GM08714 (cell line): ENCODE measurements around the gene CHN2.

ENCODE experiments used
- H3K4me3 ChIP-seq: fragments of 200-500 bp; sonication (Bioruptor generic); 2 replicates; pipeline ENCODE4 v1.5.1; 2014; ENCODE audit warnings: mild to moderate bottlenecking, low read length, inconsistent platforms
- ZNF274 ChIP-seq: IDR thresholded peaks from 2 replicates; pipeline ENCODE4 v1.6.1; 2012; ENCODE audit warnings: mild to moderate bottlenecking, low read depth, low read length

Gene CHN2

GRCh38 chr7:29431686-29432085 is 237.1 kb downstream of the CHN2 start:
- H3K4me3 ChIP-seq = no peak overlapping the region
- no peak for TF ChIP-seq ZNF274

GRCh38 chr7:29432721-29433120 is 238.1 kb downstream of the CHN2 start:
- TF ChIP-seq ZNF274 = no peak
- no peak overlapping the region for H3K4me3 ChIP-seq

- no peak for TF ChIP-seq ZNF274
- no peak overlapping the region for H3K4me3 ChIP-seq
Observed at GRCh38 chr7:29434380-29434768, 239.8 kb downstream of the CHN2 start.

GRCh38 chr7:29435167-29435566 is 240.6 kb downstream of the CHN2 start:
- TF ChIP-seq ZNF274 = no peak
- H3K4me3 ChIP-seq = no peak overlapping the region

- H3K4me3 ChIP-seq = no peak overlapping the region
- no peak for TF ChIP-seq ZNF274
Observed at GRCh38 chr7:29435902-29436301, 241.3 kb downstream of the CHN2 start.

GRCh38 chr7:29442146-29442545 is 247.6 kb downstream of the CHN2 start:
- no peak overlapping the region for H3K4me3 ChIP-seq
- no peak for TF ChIP-seq ZNF274

- no peak for TF ChIP-seq ZNF274
- no peak overlapping the region for H3K4me3 ChIP-seq
Observed at GRCh38 chr7:29443552-29443951, 249.0 kb downstream of the CHN2 start.

GRCh38 chr7:29444267-29444666 is 249.7 kb downstream of the CHN2 start:
- no peak for TF ChIP-seq ZNF274
- H3K4me3 ChIP-seq = no peak overlapping the region

GRCh38 chr7:29445736-29446135 is 251.2 kb downstream of the CHN2 start:
- no peak overlapping the region for H3K4me3 ChIP-seq
- TF ChIP-seq ZNF274 = no peak

GRCh38 chr7:29447828-29448227 is 253.3 kb downstream of the CHN2 start:
- TF ChIP-seq ZNF274 = no peak
- no peak overlapping the region for H3K4me3 ChIP-seq

- no peak for TF ChIP-seq ZNF274
- no peak overlapping the region for H3K4me3 ChIP-seq
Observed at GRCh38 chr7:29449569-29450260, 255.1 kb downstream of the CHN2 start.

GRCh38 chr7:29453021-29453420 is 258.4 kb downstream of the CHN2 start:
- no peak overlapping the region for H3K4me3 ChIP-seq
- no peak for TF ChIP-seq ZNF274

- no peak overlapping the region for H3K4me3 ChIP-seq
- no peak for TF ChIP-seq ZNF274
Observed at GRCh38 chr7:29454464-29454863, 259.9 kb downstream of the CHN2 start.

GRCh38 chr7:29454899-29455451 is 260.4 kb downstream of the CHN2 start:
- no peak overlapping the region for H3K4me3 ChIP-seq
- TF ChIP-seq ZNF274 = no peak

- TF ChIP-seq ZNF274 = no peak
- H3K4me3 ChIP-seq = no peak overlapping the region
Observed at GRCh38 chr7:29457141-29457561, 262.6 kb downstream of the CHN2 start.

GRCh38 chr7:29457565-29458011 is 263.0 kb downstream of the CHN2 start:
- no peak for TF ChIP-seq ZNF274
- no peak overlapping the region for H3K4me3 ChIP-seq
